Pulmonary artery endothelial cell (primary cell): ENCODE results near the gene EIF4B. TPM values are rescaled to one million over a fixed set of nuclear protein-coding genes. Genes with fewer than 3 reads are reported as not detected.

ENCODE experiments used
- DNase-seq: peaks from one replicate; pipeline ENCODE4 v3.0.0-alpha.2; 2011; ENCODE audit warnings: low read depth, low spot score
- total RNA-seq: library from RNA; depleted of rRNA; stranded (reverse); fragments of >200 nt; gene quantifications from 2 replicates; pipeline ENCODE4 v1.2.3, GENCODE V29; 2014

The EIF4B gene
- total RNA-seq, 1 donor from 2014 or later, result 1,340 TPM

DNA sequence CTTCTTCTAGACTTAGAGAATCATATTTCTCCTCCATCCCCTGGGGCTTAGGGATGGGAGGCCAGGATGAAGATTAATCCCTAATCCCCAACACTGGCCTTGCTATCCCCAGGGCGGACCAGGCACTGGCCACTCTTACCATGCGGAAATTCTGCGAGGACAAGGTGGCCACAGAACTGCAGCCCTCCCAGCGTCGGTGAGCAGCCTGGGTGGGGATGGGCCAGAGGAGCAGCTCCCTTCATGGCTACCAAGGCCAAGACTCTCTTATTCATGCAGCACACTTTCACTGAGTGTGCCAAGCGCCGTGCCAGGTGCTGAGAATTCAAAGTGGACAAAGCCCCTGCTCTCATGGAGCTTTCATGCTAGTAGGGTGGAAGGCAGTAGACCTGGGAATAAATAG is 50.6 kb downstream of the EIF4B start:
- no peak for DNase-seq

DNA sequence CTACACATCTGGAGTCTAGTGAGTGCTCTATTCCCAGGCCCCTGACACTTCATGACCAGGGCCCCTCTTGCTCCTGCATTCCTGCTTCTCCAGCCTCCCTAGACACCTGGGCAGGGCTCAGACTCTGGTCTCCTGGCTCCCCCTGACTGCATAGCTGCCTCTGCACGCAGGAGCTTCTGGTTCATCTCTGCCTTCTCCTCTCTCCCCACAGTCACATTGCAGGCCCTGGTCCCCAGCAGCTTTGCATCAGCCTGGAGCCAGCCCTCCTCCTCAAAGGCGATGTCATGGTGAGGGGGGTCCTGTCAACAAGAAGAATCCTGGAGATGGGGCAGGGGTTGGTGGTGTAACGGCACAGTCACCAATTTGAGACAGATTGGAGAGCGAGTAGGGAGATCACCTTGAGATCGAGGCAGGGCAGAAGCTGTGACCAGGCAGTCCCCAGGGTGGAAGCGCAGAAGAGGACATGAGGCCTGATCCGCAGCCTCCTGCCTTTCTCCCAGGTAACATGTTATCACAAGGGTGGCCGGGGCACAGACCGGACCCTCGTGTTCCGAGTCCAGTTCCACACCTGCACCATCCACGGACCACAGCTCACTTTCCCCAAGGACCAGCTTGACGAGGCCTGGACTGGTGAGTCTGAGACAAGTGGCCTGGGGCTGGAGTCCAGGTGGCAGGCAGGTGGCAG is 51.7 kb downstream of the EIF4B start:
- DNase-seq, result no peak

DNA sequence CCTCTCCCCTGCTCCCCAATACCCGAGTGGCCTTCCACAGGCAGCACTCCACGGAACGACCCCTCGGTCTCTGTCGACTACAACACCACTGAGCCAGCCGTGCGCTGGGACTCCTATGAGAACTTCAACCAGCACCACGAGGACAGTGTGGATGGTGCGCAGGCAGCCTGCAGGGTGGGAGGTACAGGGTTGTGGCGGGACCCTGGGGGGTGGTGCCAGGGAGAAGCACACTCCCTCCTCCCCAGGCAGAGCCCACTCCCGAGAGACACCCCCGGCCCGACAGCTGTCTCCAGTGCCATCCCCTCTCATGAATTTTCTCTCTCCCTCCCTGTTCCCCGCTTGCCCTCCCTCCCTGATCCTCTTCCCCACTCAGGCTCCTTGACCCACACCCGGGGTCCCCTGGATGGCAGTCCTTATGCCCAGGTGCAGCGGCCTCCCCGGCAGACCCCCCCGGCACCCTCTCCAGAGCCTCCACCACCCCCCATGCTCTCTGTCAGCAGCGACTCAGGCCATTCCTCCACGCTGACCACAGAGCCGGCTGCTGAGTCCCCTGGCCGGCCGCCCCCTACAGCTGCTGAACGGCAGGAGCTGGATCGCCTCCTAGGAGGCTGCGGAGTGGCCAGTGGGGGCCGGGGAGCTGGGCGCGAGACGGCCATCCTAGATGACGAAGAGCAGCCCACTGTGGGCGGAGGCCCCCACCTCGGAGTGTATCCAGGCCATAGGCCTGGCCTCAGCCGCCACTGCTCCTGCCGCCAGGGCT is 52.6 kb downstream of the EIF4B start:
- DNase-seq, result no peak

DNA sequence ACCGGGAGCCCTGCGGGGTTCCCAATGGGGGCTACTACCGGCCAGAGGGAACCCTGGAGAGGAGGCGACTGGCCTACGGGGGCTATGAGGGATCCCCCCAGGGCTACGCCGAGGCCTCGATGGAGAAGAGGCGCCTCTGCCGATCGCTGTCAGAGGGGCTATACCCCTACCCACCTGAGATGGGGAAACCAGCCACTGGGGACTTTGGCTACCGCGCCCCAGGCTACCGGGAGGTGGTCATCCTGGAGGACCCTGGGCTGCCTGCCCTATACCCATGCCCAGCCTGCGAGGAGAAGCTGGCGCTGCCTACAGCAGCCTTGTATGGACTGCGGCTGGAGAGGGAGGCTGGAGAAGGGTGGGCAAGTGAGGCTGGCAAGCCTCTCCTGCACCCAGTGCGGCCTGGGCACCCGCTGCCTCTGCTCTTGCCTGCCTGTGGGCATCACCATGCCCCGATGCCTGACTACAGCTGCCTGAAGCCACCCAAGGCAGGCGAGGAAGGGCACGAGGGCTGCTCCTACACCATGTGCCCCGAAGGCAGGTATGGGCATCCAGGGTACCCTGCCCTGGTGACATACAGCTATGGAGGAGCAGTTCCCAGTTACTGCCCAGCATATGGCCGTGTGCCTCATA is 53.3 kb downstream of the EIF4B start:
- DNase-seq, result no peak

DNA sequence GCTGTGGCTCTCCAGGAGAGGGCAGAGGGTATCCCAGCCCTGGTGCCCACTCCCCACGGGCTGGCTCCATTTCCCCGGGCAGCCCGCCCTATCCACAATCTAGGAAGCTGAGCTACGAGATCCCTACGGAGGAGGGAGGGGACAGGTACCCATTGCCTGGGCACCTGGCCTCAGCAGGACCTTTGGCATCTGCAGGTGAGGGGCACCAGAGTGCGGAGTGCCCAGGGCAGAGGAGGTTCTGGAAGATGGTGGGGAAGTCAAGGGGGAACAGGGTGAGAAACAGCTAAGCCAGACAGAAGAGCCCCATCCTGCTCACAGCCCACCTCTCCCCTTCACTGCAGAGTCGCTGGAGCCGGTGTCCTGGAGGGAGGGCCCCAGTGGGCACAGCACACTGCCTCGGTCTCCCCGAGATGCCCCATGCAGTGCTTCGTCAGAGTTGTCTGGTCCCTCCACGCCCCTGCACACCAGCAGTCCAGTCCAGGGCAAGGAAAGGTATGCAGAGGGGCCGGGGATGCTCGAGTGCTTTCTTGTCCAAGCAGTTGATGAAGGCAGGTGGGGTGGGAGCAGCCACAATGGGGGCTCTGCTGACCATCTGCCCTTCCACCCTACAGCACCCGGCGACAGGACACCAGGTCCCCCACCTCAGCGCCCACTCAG is 53.9 kb downstream of the EIF4B start:
- DNase-seq, result no peak

DNA sequence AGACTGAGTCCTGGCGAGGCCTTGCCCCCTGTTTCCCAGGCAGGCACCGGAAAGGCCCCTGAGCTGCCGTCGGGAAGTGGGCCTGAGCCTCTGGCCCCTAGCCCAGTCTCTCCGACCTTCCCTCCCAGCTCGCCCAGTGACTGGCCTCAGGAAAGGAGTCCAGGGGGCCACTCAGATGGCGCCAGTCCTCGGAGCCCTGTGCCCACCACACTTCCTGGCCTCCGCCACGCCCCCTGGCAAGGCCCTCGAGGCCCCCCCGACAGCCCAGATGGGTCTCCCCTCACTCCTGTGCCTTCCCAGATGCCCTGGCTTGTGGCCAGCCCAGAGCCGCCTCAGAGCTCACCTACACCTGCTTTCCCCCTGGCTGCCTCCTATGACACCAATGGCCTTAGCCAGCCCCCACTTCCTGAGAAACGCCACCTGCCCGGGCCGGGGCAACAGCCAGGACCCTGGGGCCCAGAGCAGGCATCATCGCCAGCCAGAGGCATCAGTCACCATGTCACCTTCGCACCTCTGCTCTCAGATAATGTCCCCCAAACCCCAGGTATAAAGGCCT is 54.5 kb downstream of the EIF4B start:
- DNase-seq, result no peak

DNA sequence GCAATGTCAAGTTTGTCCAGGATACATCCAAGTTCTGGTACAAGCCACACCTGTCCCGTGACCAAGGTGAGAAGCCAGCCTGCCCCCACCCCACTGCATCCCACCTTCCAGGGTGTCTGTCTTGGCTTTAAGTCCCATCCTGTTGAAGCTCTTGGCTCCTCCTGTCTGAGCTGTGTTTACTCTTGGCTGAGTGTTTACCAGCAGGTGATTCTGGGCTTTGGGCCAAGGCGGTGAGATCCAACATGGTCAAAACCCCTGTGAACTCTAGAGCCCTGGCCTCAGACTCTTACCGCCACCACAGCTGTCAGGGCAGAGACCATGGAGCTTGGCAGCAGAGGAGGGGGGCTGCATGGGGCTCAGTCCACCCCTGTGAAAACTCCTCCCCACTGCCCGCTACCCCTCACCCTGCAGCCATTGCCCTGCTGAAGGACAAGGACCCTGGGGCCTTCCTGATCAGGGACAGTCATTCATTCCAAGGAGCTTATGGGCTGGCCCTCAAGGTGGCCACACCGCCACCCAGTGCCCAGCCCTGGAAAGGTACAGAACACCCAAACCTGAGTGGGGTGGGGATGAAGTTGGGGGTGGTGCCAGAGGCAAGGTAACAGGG is 55.3 kb downstream of the EIF4B start:
- no peak for DNase-seq

DNA sequence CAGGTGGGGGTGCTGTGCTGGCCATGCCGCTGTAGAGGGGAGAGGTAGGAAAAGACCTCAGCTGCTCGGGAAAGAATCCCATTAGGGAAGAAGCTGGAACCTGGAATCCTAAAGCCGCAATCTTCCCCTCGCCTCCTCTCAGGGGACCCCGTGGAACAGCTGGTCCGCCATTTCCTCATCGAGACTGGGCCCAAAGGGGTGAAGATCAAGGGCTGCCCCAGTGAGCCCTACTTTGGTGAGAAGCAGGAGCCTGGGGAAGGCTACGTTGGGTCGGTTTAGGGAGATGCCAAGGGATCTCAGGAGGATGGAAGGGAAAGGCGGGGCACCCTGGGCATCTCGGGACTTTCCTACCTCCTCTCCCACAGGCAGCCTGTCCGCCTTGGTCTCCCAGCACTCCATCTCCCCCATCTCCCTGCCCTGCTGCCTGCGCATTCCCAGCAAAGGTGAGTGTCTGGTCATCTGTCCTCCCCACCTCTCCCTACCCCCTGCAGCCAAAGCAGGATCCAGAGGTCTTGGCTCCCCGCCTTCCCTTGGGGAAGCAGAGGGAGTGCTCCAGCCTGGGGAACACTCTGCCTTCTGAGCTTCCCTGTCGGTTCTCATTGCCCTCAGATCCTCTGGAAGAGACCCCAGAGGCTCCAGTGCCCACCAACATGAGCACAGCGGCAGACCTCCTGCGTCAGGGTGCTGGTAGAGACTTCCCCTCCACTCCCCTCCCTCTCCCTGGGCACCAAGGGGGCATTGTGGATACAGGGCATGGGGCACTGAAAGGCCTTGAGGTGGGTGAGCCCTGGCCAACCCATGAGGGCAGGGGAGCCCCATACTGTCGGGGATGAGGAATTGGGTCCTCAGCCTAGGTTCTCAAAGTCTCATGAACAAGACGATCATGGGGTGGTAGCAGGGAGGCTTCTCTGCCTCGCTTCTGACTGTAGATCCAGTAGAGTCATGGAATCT is 56.0 kb downstream of the EIF4B start:
- DNase-seq, result no peak

DNA sequence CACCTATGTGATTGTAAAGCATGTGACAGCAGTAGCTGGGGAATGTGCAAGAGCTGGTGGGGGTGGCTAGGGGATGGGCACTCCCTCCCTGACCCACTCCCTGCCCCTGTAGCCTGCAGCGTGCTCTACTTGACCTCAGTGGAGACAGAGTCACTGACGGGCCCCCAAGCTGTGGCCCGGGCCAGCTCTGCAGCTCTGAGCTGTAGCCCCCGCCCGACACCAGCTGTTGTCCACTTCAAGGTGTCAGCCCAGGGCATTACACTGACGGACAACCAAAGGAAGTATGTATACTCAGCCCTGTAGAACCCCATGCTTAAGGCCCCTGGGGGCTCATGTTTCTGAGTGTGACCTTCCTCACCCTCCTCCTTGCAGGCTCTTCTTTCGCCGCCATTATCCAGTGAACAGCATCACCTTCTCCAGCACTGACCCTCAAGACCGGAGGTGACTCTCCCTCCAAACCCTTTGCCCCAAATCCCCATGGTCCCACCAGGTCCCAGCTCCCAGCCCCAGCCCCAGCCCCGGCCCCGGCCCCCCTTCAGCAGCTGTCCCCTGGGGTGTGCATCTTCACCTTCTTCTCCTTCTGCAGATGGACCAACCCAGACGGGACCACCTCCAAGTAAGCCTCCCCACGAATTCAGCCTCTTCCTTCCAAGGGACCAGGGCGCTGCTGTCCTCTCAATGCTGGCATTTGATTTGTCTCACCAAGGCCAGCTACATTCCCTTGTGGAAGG is 56.9 kb downstream of the EIF4B start:
- no peak for DNase-seq

DNA sequence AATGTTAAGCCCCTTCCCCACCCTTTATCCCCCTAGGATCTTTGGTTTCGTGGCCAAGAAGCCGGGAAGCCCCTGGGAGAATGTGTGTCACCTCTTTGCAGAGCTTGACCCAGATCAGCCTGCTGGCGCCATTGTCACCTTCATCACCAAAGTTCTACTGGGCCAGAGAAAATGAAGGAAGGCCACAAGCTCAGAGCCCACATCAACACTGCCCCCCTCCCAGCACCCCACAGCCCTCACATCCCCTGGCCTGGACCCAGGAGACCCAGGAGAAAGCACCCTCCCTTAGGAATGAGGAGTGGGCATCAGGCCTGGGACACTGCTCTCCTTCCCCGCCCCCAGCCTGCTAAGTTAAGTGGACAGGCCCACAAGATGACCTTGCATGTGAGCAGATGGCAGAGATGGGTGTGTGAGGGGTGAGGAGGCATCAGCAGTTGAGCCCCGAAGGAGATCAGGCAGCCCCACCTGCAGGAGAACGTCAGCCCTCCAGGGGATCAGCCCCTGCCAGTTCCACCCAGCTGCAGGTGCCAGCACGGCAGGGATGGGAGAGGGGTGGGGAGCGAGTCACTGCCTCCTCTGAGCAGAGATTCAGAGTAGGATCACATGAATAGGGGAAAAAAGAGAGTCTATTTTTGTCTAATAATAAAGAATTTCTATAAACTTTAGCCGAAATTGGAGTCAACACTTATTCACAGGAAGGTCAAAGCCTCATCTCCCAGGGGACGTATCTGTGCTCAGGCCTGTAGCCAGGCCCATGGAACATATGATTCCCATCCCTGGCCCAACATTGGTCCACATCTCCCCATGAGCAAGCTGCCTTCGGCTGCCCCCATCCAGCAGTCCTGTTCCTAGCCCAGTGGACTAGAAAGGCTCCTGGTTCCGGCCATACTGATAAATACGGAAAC is 57.7 kb downstream of the EIF4B start:
- DNase-seq, result no peak

DNA sequence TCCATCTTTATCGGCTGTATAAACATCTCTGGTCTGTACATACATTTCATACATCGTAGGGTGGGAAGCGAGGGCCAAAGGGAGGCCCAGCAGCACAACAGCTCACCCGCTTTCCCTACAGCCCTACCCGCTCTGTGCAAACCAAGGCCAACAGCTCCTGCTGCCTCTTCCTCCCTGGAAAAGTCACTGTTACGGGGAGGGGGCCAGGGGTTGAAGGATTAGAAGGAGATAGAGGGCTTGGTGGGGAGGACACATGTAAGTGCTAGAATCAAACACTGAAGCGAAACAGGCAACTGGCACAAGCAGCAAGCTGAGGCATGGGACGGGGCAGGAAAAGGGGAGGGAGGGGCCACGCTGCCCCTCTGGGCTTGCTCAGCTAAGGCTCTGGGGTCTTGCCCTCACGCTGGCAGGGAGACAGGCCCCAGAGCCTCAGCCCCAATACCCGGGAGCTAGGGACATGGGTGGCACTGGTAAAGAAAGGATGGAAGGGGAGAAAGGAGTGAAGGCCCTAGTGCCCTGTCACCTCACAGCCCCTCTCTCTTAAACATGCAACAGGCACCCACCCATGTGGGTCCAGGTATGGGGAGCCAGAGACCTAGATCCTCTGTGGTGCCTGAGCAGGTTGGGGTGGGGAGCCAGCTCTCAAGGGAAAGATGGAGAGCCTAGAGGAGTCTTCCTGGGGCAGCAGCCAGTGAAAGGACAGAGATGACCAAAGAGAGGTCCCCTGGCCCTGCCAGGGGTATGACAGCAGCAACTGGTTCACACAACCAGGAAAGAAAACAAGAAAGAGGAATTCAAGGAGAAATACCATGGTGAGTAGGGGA is 58.6 kb downstream of the EIF4B start:
- DNase-seq, result no peak

DNA sequence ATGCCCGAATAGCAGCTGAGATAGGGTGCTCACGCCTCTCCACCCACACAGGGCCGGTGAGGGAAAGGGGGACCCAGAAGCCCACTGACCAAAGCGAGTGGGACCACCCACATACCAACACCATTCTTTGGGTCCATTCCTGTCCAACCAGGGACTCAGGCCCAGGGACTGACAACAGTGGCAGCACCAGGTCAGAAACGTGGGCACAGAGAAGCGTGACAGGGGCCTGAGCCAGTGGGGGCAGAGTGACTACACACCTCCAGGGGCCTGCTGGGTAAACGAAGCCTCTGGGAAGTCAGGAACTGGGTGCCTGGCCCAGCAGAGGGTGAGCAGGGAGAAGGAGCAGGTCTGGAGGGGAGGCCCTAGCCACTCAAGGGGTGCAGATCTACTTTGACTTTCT is 59.2 kb downstream of the EIF4B start:
- no peak for DNase-seq

DNA sequence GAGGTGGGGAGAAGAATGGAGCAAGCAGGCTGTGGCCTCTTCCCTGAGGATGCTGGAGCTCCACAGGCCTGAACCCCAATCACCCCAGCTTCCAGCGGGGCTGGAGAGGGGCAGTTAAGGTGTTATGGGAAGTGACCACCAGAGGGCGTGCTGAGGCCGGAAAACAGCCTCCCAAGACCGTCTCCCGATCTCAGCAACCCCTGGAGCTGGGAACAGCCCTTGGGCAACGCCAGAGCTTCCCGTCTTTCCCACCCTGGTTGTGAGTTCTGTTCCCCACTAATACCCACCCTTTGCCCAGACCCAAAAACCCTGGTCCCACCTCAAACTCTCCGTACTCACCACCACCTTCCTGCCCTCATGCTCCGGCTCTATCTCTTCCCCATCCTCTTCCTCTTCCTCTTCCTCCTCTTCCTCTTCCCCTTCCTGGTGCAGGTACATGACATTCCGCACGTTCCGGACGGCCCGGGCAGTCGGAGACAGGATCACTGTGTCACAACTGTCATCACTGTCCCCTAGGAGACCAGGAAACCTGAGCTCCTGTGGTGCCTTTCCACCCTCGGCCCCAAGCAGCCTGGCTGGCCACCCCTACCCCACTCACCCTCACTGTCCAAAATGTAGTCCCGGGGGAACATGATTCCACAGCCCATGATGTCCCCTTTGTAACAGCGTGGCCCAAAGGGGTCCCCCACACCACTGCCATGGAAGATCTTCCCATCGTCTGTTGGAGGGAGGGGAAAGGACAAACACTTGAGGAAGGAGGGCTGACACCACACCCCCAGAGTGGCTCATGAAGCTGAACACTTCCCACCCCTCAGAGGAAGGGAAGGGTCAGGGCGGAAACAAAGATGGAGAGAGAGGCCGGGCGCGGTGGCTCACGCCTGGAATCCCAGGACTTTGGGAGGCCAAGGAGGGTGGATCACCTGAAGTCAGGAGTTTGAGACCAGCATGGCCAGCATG is 60.0 kb downstream of the EIF4B start:
- DNase-seq, result peak; percentile 50

DNA sequence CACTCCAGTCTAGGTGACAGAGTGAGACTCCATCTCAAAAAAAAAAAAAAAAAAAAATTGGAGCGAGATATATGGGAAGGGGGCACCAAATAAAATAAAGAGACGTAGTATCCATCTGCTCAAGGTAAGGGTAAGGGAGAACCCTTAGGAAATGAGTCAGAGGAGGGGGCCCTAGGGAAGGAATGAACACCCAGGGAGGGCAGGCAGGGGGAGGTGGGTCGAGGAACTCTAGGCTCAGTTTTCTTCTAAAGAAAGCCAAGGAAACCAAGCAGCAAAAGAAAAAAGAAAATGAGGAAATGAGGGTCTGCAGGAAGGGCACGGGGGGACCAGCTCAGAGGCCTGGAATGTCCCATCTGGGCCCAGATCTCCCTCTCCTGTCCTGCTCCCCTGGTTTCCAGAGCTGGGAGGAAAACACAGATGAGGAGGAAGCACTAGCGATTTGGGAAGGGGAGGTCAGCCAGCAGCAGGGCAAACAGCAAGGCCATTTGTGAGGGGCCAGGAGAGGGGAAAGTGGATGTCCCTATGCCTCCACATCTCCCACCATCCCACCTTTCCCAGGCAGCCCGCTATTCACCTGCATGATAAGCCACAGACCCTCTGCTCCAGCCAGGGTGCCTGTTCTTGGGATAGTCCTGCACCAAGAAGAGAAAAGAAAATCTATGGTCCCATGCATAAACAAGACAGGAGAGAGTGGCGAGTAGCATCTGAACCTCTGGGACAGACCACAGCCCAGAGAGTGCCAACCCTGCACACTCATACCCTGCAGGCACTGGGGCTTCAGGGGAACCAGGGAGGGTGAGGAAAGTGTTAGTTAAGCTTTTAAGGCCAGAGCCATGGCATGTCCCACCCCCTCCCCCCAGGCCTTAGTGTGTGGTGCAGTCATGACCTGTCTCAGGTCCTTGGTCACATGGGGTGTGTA is 61.1 kb downstream of the EIF4B start:
- DNase-seq, result no peak

DNA sequence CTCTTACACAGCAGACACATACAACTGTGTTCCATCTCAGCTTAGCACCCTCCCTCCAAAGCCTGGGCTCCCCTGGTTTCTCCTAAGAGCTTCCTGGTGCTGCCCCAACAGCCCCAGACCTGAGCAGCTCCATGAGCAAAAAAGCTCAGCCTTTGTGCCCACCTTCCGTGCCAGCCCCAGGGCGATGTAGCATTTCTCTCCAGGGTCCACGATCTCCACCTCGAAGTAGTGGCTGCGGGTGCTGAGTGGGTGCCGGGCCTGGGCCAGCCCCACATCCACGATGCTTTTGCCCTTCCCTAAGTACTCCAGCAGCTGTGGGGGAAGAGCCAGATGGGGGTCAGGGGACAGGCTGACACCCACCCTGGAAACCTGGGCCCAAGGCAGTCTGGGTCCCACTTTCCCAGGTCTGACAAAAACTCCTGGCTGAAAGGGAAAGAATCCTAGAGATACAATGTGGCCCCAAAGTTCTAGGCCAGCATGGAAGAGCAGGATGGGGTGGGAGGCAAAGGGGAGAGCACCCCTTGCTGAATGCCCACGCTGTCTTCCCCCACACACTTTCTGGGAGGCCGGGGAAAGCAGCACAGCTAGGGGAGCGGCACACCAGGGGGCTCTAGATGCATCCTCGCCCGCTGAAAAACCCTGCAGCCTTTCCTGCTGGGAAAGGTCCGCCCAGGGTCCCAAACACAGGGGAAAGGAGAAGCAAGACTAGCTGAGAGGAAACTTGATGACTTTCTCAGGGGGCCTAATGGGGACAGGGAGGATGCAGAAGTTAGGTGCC is 61.9 kb downstream of the EIF4B start:
- DNase-seq, result no peak
